Kasumi-1 (cell line): ENCODE results near the gene GALK1.
"Not testable (repeated sequence)": the region's sequence is repeated elsewhere in the genome, so short reads cannot be mapped to it uniquely, and the experiment has no call there.

ENCODE experiments used
- DNase-seq, 2 experiments: peaks; one replicate each; lab custom pipeline; 2025; lab: John Stamatoyannopoulos, UW

The GALK1 gene

DNA sequence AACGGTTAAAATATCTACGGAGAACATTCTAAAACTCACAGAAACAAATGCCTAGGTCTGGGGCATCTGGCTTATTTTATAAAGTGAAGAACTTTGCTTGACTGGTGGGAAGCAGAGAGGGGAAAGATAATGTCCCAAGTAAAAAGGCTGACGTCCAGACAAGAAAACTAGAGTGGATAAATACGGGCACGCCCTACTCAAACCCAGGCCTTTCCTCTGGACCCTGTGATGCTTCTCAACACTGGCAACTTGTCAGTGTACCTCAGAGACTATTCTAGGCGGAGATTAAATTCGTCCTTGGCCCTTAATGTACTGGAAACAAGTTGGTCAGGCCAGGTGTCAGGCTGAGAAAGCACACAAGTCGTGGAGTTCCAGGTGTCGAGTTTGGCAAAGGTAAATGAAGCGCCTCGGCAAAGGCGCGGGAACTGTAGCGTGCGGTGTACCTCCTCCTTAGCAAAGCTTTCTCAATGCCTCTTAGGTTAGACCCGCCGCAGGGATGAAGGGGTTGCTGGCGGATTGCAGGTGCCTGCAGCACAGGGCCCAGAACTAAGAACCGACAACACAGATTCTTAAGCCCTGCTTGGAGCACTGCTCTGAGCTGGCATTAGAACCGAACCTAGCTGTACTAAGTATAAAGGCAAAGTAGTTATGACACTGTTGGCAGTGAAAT lies 18.9 kb upstream of the GALK1 start:
- DNase-seq, result no peak

- DNase-seq, result peak; percentile 97 to 99
Observed at GRCh38 chr17:75783069-75783783, 18.2 kb upstream of the GALK1 start.

DNA sequence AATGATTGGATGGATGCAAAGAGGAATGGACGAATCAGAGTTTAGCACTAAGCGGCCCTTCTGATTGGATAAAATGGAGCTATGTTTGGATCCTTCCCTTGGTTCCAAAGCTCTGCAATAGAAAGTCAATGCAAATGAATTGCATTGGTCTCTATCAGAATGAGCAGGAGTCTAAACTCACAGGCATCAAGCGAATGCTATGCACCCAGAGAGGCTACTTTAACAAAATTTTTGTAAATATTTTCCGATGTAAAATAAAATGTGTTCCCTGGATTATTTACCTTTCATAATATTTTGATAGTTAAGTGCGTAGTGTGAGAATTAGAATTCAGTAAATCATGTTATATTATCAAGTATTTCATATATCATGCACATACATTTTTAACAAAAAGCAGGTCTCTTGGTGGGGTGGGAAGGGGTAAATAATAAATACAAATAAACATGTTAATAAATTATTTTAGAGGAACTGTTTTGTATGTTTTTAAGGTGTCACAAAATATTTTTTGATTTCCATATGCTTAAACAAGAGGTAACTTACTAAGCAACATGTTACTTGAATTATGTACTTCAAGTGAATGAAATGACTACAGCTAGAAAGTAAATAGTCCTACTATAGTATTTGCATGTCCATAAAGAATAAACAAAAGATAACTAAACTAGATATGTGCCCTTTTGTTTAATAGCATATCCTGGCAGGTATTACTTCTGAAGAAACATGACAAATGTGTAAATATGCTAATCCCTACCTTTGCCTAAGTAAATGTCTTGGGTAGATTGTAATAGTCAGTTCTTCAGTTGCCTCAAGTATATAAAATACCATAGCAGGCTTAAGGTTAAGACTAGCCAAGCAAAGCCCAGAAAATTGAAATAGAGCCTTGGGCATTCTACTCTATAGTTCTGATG lies 15.2 kb upstream of the GALK1 start:
- DNase-seq, result no peak

GRCh38 chr17:75779250-75779986 lies 14.4 kb upstream of the GALK1 start:
- DNase-seq, result peak; percentile 100

GRCh38 chr17:75778861-75779249 lies 13.9 kb upstream of the GALK1 start:
- peak; percentile 73 to 82 for DNase-seq

DNA sequence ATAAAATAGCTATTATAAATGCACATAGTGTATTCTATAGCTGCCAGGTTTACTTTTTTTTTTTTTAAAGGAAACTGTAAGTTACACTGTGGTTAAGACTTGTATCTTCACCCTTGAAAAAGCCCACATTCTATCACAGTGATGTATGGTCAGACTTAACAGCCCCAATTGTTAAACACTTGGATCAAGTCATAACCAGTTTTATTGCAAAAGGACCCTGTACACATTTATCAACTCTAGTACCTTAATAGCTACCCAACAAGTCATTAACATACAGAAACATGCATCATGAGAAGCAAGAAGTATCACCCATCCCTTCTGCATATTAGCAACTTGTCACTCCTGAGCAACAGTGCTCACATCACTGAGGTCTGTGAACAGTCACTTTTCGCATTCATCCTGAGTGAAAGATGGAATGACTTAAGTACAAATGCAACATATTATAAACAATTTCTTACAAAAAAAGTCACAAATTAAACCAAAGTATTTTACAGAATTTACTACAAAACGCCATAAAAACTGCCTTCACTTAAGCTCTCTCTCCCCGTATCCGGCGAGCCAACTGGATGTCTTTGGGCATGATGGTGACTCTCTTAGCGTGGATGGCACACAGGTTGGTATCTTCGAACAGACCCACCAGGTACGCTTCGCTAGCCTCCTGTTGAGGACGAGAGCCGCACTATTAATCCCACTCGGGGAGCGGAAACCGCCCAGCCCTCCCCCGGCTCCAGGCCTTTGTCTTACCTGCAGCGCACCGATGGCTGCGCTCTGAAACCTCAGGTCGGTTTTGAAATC lies 13.3 kb upstream of the GALK1 start:
- DNase-seq, result not testable (repeated sequence)

- no peak for DNase-seq
Observed at GRCh38 chr17:75777296-75777922, 12.4 kb upstream of the GALK1 start.

- peak; percentile 80 to 90 for DNase-seq
Observed at GRCh38 chr17:75776386-75777295, 11.6 kb upstream of the GALK1 start.

- no peak for DNase-seq
Observed at GRCh38 chr17:75774991-75775668, 10.1 kb upstream of the GALK1 start.

- DNase-seq, result no peak
Observed at GRCh38 chr17:75774471-75774990, 9.5 kb upstream of the GALK1 start.

DNA sequence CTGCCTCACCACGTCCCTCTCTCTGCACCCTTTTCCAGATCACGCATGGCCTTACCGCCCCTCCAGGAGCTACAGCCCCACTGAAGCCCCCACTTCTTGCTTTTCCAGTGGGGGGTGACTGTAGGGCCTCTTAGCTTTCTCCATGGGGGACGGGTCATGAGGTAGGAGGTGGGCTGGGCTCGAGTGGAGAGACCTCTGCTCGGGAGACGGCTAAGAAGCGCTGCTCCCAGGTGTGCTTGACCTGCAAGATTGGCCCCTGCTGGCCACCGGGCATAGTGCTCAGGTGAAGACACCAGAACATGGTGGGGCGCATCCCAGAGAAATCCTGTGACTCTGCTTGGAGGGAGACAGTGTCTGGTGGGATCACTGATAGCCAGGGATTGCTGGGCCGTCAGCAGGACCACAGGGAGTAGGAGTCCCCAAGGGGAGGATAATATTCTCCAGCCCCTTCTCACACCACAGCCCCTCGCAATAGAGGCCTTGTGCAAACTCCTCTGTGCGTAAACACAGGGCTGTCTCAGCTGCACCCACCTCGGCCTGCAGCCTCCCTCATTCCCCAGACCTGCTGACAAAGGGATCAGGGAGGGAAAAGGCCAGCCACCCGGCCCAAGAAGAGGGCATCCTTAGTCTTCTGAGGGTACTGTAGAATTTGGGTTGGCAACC lies 8.9 kb upstream of the GALK1 start:
- DNase-seq, result no peak

GRCh38 chr17:75773121-75773807 lies 8.3 kb upstream of the GALK1 start:
- no peak for DNase-seq

- DNase-seq, result peak in 1 of 2 experiments; percentile 32
Observed at GRCh38 chr17:75771334-75772281, 6.6 kb upstream of the GALK1 start.

DNA sequence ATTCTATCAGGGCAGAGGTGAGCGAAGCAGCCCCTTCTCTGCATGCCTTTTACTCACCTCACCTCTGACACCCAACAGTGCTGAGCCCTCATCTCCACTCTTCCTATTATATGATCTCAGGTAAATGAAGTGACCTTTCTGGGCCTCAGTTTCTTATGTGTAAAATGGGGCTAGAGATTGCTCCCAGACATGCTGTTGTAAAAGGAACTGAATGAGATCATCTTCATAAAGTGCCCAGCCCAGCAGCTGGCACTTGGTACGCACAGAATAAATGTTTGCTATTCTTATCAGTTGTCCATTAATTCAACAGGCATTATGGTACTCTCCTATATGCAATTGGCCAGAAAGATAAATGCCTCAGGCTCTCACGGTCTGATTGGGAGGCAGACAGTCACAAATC lies 4.5 kb upstream of the GALK1 start:
- DNase-seq, result no peak

GRCh38 chr17:75767881-75768280 lies 2.9 kb upstream of the GALK1 start:
- no peak for DNase-seq

GRCh38 chr17:75765981-75766380 lies 989 bp upstream of the GALK1 start:
- DNase-seq, result no peak

GRCh38 chr17:75764417-75764710 lies 628 bp downstream of the GALK1 start:
- DNase-seq, result no peak
